SJSA1 (cell line): Measurements from ENCODE around the gene LCE2A. TPM values are rescaled to one million over a fixed set of nuclear protein-coding genes. Genes with fewer than 3 reads are reported as not detected.
"Not testable (repeated sequence)": the region's sequence is repeated elsewhere in the genome, so short reads cannot be mapped to it uniquely, and the experiment has no call there.

ENCODE experiments used
- DNase-seq, 2 experiments: peaks; one replicate each; pipeline ENCODE4 v3.0.0-alpha.2; 2015 to 2020; ENCODE audit warnings: low spot score in 2 of 2, low read depth in 1 of 2
- H3K27ac ChIP-seq: fragments of 250-450 bp; sonication (Bioruptor Pico); 2 replicates; pipeline ENCODE4 v1.5.1; 2020; ENCODE audit warnings: mild to moderate bottlenecking, moderate library complexity
- H3K27me3 ChIP-seq: fragments of 250-450 bp; sonication (Bioruptor Pico); replicated peaks from 2 replicates; pipeline ENCODE4 v1.5.1; 2020; ENCODE audit warnings: mild to moderate bottlenecking, moderate library complexity
- H3K36me3 ChIP-seq: fragments of 250-450 bp; sonication (Bioruptor Pico); 2 replicates; pipeline ENCODE4 v1.5.1; 2020; ENCODE audit warnings: mild to moderate bottlenecking
- H3K4me1 ChIP-seq: fragments of 250-450 bp; sonication (Bioruptor Pico); replicated peaks from 2 replicates; pipeline ENCODE4 v1.6.1; 2021; ENCODE audit warnings: mild to moderate bottlenecking
- H3K4me3 ChIP-seq: fragments of 250-450 bp; sonication (Bioruptor Pico); 2 replicates; pipeline ENCODE4 v1.5.1; 2020; ENCODE audit warnings: mild to moderate bottlenecking
- H3K9me3 ChIP-seq: fragments of 250-450 bp; sonication (Bioruptor Pico); replicated peaks from 2 replicates; pipeline ENCODE4 v1.5.1; 2020; ENCODE audit warnings: mild to moderate bottlenecking
- total RNA-seq: library from RNA; depleted of rRNA; stranded (reverse); fragments of >200 nt; shearing (Covaris generic); gene quantifications from 2 replicates; pipeline ENCODE4 v1.2.3, GENCODE V29; 2014; rRNA removed

The LCE2A gene
- not detected in 2 replicates for total RNA-seq

- Histone ChIP-seq H3K27me3 (no peaks in the 10 kb centered on the region), H3K4me1 (no peaks in the 10 kb centered on the region), H3K4me3 (no peak within 1 kb of the TSS), H3K27ac (no peak within 1 kb of the TSS), H3K9me3 (no peaks in the 10 kb centered on the region), H3K36me3 (no peaks in the 10 kb centered on the region)
- no peak for DNase-seq
These were observed at the start of gene LCE2A for GRCh38 chr1:152697701-152698600. LCE2A (plus strand) TSS chr1:152698345; CDS start chr1:152698902, 557 bp downstream.

- no peak overlapping the region for H3K4me3 ChIP-seq
- no peaks in the 10 kb centered on the region for H3K4me1 ChIP-seq
- no peaks in the 10 kb centered on the region for H3K36me3 ChIP-seq
- DNase-seq, result peak; percentile 49 to 72
- H3K9me3 ChIP-seq, result no peaks in the 10 kb centered on the region
- no peak overlapping the region for H3K27ac ChIP-seq
- H3K27me3 ChIP-seq, result 0 out of 2 replicates have a peak, but pooled peaks cover 8% of the 10 kb centered on the region
These were observed 44.0 kb upstream of the LCE2A start for GRCh38 chr1:152654110-152654509.

- H3K36me3 ChIP-seq, result no peaks in the 10 kb centered on the region
- H3K9me3 ChIP-seq, result no peaks in the 10 kb centered on the region
- no peak overlapping the region for H3K27ac ChIP-seq
- 0 out of 2 replicates have a peak, but pooled peaks cover 5% of the 10 kb centered on the region for H3K27me3 ChIP-seq
- H3K4me3 ChIP-seq, result no peak overlapping the region
- no peaks in the 10 kb centered on the region for H3K4me1 ChIP-seq
- DNase-seq, result no peak
These were observed 41.7 kb upstream of the LCE2A start for GRCh38 chr1:152656459-152656858.

GRCh38 chr1:152657677-152658076 lies 40.5 kb upstream of the LCE2A start:
- H3K4me3 ChIP-seq, result no peak overlapping the region
- no peaks in the 10 kb centered on the region for H3K4me1 ChIP-seq
- no peak for DNase-seq
- no peaks in the 10 kb centered on the region for H3K36me3 ChIP-seq
- no peaks in the 10 kb centered on the region for H3K9me3 ChIP-seq
- 0 out of 2 replicates have a peak, but pooled peaks cover 5% of the 10 kb centered on the region for H3K27me3 ChIP-seq
- H3K27ac ChIP-seq, result no peak overlapping the region

- no peak for DNase-seq
- Histone ChIP-seq H3K27me3 (0 out of 2 replicates have a peak, but pooled peaks cover 5% of the 10 kb centered on the region), H3K4me3 (no peak overlapping the region), H3K27ac (no peak overlapping the region), H3K4me1 (no peaks in the 10 kb centered on the region), H3K9me3 (no peaks in the 10 kb centered on the region), H3K36me3 (no peaks in the 10 kb centered on the region)
These were observed 39.5 kb upstream of the LCE2A start for GRCh38 chr1:152658649-152659048.

GRCh38 chr1:152663098-152663497 lies 35.0 kb upstream of the LCE2A start, which contains the start of gene LCE2D:
LCE2D (plus strand) TSS chr1:152663380; CDS start chr1:152664106, 726 bp downstream.
- H3K27me3 ChIP-seq, result no peaks in the 10 kb centered on the region
- DNase-seq, result no peak
- no peak within 1 kb of the TSS for H3K4me3 ChIP-seq
- H3K4me1 ChIP-seq, result no peaks in the 10 kb centered on the region
- H3K36me3 ChIP-seq, result no peaks in the 10 kb centered on the region
- no peaks in the 10 kb centered on the region for H3K9me3 ChIP-seq
- H3K27ac ChIP-seq, result no peak within 1 kb of the TSS

- H3K4me3 ChIP-seq, H3K27me3 ChIP-seq, H3K4me1 ChIP-seq, H3K36me3 ChIP-seq, H3K27ac ChIP-seq, H3K9me3 ChIP-seq, DNase-seq: not testable (repeated sequence)
These were observed 32.0 kb upstream of the LCE2A start for GRCh38 chr1:152666171-152666570.

- no peaks in the 10 kb centered on the region for H3K9me3 ChIP-seq
- no peaks in the 10 kb centered on the region for H3K4me1 ChIP-seq
- H3K27ac ChIP-seq, result no peak overlapping the region
- H3K4me3 ChIP-seq, result no peak overlapping the region
- H3K27me3 ChIP-seq, result no peaks in the 10 kb centered on the region; the same call in 1 of the 2 replicates
- no peaks in the 10 kb centered on the region for H3K36me3 ChIP-seq
- no peak for DNase-seq
These were observed 30.5 kb upstream of the LCE2A start for GRCh38 chr1:152667648-152668047.

GRCh38 chr1:152673016-152673415 lies 25.1 kb upstream of the LCE2A start:
- no peak for DNase-seq
- no peaks in the 10 kb centered on the region for H3K4me1 ChIP-seq
- H3K36me3 ChIP-seq, result no peaks in the 10 kb centered on the region

GRCh38 chr1:152674983-152675382 lies 23.2 kb upstream of the LCE2A start, which contains the start of gene LCE2C:
LCE2C (plus strand) TSS chr1:152675279; CDS start chr1:152676016, 737 bp downstream.
- not testable (repeated sequence) for H3K4me3 ChIP-seq, H3K9me3 ChIP-seq, H3K27ac ChIP-seq, DNase-seq, H3K36me3 ChIP-seq, H3K4me1 ChIP-seq
- H3K27me3 ChIP-seq, result peaks cover 12% of the 10 kb centered on the region; the same call in 1 of the 2 replicates

More at GRCh38 chr1:152673016-152673415, 25.1 kb upstream of the LCE2A start:
- Histone ChIP-seq H3K27me3 (peaks cover 6% of the 10 kb centered on the region; the same call in 1 of the 2 replicates), H3K4me3 (no peak overlapping the region), H3K9me3 (no peaks in the 10 kb centered on the region), H3K27ac (no peak overlapping the region)

GRCh38 chr1:152679459-152679858 lies 18.7 kb upstream of the LCE2A start:
- no peak overlapping the region for H3K4me3 ChIP-seq
- no peaks in the 10 kb centered on the region for H3K4me1 ChIP-seq
- H3K36me3 ChIP-seq, result no peaks in the 10 kb centered on the region
- no peak for DNase-seq
- no peak overlapping the region for H3K27ac ChIP-seq
- no peaks in the 10 kb centered on the region for H3K9me3 ChIP-seq
- peaks cover 21% of the 10 kb centered on the region for H3K27me3 ChIP-seq

- Histone ChIP-seq H3K9me3 (no peaks in the 10 kb centered on the region), H3K4me3 (no peak overlapping the region), H3K4me1 (no peaks in the 10 kb centered on the region), H3K27me3 (peaks cover 21% of the 10 kb centered on the region), H3K27ac (no peak overlapping the region), H3K36me3 (no peaks in the 10 kb centered on the region)
- DNase-seq, result no peak
These were observed 16.5 kb upstream of the LCE2A start for GRCh38 chr1:152681616-152682015.

GRCh38 chr1:152683846-152684245 lies 14.3 kb upstream of the LCE2A start:
- Histone ChIP-seq H3K4me3 (no peak overlapping the region), H3K27me3 (peaks cover 9% of the 10 kb centered on the region), H3K36me3 (no peaks in the 10 kb centered on the region), H3K27ac (no peak overlapping the region), H3K4me1 (no peaks in the 10 kb centered on the region), H3K9me3 (no peaks in the 10 kb centered on the region)
- no peak for DNase-seq

- not testable (repeated sequence) for H3K9me3 ChIP-seq, H3K36me3 ChIP-seq, H3K4me1 ChIP-seq, H3K27me3 ChIP-seq, H3K4me3 ChIP-seq, DNase-seq, H3K27ac ChIP-seq
These were observed 12.3 kb upstream of the LCE2A start, which contains the start of gene LCE2B for GRCh38 chr1:152685823-152686222. LCE2B (plus strand) TSS chr1:152686123; CDS start chr1:152686844, 721 bp downstream.
